HepG2 (cell line): ENCODE measurements around the gene CFAP70. TPM values are rescaled to one million over a fixed set of nuclear protein-coding genes. Genes with fewer than 3 reads are reported as not detected.

Source experiments
- ETV5 ChIP-seq: IDR thresholded peaks from 2 replicates; pipeline ENCODE4 v1.6.1; 2018; ENCODE audit warnings: missing biosample characterization, missing genetic modification reagents, inconsistent platforms, borderline replicate concordance
- KAT8 ChIP-seq: IDR thresholded peaks from 2 replicates; pipeline ENCODE4 v1.6.1; 2016; ENCODE audit warnings: missing genetic modification reagents, missing compliant biosample characterization
- KLF11 ChIP-seq: IDR thresholded peaks from 2 replicates; pipeline ENCODE4 v1.6.1; 2016; ENCODE audit warnings: missing compliant biosample characterization
- NFKB2 ChIP-seq: sonication (generic); formaldehyde crosslinking; IDR thresholded peaks from 2 replicates; pipeline ENCODE4 v1.4.0; 2020; ENCODE audit warnings: missing genetic modification reagents, borderline replicate concordance
- RBFOX2 ChIP-seq: fragments of 200-400 bp; formaldehyde crosslinking; IDR thresholded peaks from 2 replicates; pipeline ENCODE4 v1.6.1; 2017; ENCODE audit warnings: low read depth, mild to moderate bottlenecking, low read length
- RBM39 ChIP-seq: fragments of 200-400 bp; formaldehyde crosslinking; IDR thresholded peaks from one replicate; pipeline ENCODE4 v1.6.1; 2018; ENCODE audit warnings: antibody characterized with exemption, mild to moderate bottlenecking, low read depth, low read length; ENCODE audit not compliant: poor library complexity, severe bottlenecking
- SNRNP70 ChIP-seq: fragments of 200-400 bp; formaldehyde crosslinking; IDR thresholded peaks from 2 replicates; pipeline ENCODE4 v1.6.1; 2017; ENCODE audit warnings: mild to moderate bottlenecking, low read depth, low read length, moderate library complexity
- SP5 ChIP-seq: IDR thresholded peaks from 2 replicates; pipeline ENCODE4 v1.6.1; 2016; ENCODE audit warnings: low read depth, borderline replicate concordance
- ZEB1 ChIP-seq: IDR thresholded peaks from 2 replicates; pipeline ENCODE4 v1.6.1; 2012; ENCODE audit warnings: mild to moderate bottlenecking, low read depth, inconsistent platforms; ENCODE audit not compliant: insufficient replicate concordance
- ZNF205 ChIP-seq: IDR thresholded peaks from 2 replicates; pipeline ENCODE4 v1.6.1; 2018; ENCODE audit warnings: missing biosample characterization, missing genetic modification reagents
- ZNF224 ChIP-seq: sonication (generic); formaldehyde crosslinking; IDR thresholded peaks from 2 replicates; pipeline ENCODE4 v1.5.0; 2020; ENCODE audit warnings: mild to moderate bottlenecking, missing genetic modification reagents
- ZNF317 ChIP-seq: sonication (generic); formaldehyde crosslinking; IDR thresholded peaks from 2 replicates; pipeline ENCODE4 v1.5.0; 2020; ENCODE audit warnings: mild to moderate bottlenecking, missing genetic modification reagents
- ZNF562 ChIP-seq: sonication (generic); formaldehyde crosslinking; IDR thresholded peaks from 2 replicates; pipeline ENCODE4 v1.8.0; 2022; ENCODE audit warnings: missing genetic modification reagents, borderline replicate concordance
- polyA plus RNA-seq, 8 experiments: library from polyadenylated mRNA; depleted of rRNA in 3 of 8; stranded (reverse) in 7 of 8; unstranded in 1 of 8; fragments of >200 nt; fragmentation: Illumina TruSeq in 4 of 8; extraction: Trizol in 4 of 8; gene quantifications; 2 replicates each; pipeline versions ENCODE4 v1.2.1 to v1.2.3, GENCODE V29; 2011 to 2016; ENCODE audit warnings: low read depth in 4 of 8, missing spikeins in 1 of 8, mixed read lengths in 1 of 8; ENCODE audit not compliant: insufficient read depth in 1 of 8
- total RNA-seq, 5 experiments: library from RNA; depleted of rRNA; stranded (reverse); fragments of >200 nt; fragmentation: Illumina TruSeq; extraction: Trizol; gene quantifications; 2 replicates each; pipeline ENCODE4 v1.2.3, GENCODE V29; 2016; ENCODE audit warnings: low read depth in 1 of 5
- TF ChIP-seq, protein P1 (sequence below): IDR thresholded peaks from 2 replicates; pipeline ENCODE4 v1.6.1; 2016; ENCODE audit warnings: low read depth, missing genetic modification reagents, missing compliant biosample characterization
- TF ChIP-seq, protein P2 (sequence below), 2 experiments: IDR thresholded peaks; 2 replicates each; pipeline ENCODE4 v1.6.1; 2011 to 2012; ENCODE audit warnings: low read length in 2 of 2, borderline replicate concordance in 1 of 2, low read depth in 1 of 2, mild to moderate bottlenecking in 1 of 2, moderate library complexity in 1 of 2
- TF ChIP-seq, protein P3 (sequence below): sonication (generic); formaldehyde crosslinking; IDR thresholded peaks from 2 replicates; pipeline ENCODE4 v1.5.1; 2020; ENCODE audit warnings: mild to moderate bottlenecking, missing genetic modification reagents, moderate library complexity

Gene CFAP70
- total and polyA plus RNA-seq, 2 of the 13 experiments (the other 11 are each of a cell fraction or from before 2014, with no cell fraction given) = 0.27 to 0.38 TPM

DNA sequence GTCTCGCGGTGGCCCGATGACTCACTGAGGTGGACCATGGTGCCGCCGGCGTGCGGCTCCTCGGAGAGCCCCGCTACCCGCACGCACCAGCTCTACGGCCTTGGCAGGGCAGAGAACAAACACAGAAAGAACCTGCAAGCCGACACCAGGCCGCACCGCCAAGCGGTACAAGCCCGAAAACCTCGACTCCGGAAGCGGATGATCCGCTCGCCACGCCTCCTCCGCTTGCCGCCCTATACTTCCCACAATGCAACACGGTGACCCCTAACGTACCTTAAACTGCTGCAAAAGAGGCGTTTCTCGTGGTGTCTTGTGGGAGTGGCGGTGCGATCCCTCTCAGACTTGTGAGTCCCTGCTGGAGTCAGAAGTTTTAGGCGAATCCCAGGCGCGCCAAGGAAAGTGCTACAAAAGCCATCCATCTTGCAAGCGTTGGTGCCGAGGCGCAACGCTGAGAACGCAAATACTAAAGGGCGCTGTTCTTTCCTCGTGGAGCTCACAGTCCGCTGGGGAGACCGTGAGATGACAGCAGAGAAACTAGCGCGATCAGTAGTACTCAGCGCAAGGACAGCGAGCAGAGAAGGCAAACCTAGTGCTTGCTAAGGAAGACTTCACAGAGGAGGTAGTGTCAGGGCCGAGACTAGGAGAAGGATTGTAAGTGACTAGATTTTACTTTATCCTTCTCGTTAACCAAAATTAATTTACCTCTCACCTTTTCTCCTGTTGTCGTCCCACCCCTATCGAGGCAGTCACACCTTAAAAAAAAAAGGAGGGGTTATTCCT lies 106.0 kb downstream of the CFAP70 start, which contains the start of gene MRPS16 (continued):
- TF ChIP-seq ZEB1 (no peak), ETV5 (peak; percentile 95), SNRNP70 (no peak), NFKB2 (peak; percentile 78; the same call in 1 of the 2 replicates), RBFOX2 (peak; percentile 90), KLF11 (peak; percentile 73), RBM39 (peak; percentile 51), ZNF562 (CRISPR knock-in tag) (no peak), ZNF205 (CRISPR knock-in tag) (0 out of 2 replicates have a peak, but pooled peaks have one; percentile 45), SP5 (CRISPR knock-in tag) (peak; percentile 92), ZNF224 (CRISPR knock-in tag) (0 out of 2 replicates have a peak, but pooled peaks have one; percentile 63), ZNF317 (CRISPR knock-in tag) (peak; percentile 85), KAT8 (CRISPR knock-in tag) (peak; percentile 99)
- TF ChIP-seq, protein P1, sequence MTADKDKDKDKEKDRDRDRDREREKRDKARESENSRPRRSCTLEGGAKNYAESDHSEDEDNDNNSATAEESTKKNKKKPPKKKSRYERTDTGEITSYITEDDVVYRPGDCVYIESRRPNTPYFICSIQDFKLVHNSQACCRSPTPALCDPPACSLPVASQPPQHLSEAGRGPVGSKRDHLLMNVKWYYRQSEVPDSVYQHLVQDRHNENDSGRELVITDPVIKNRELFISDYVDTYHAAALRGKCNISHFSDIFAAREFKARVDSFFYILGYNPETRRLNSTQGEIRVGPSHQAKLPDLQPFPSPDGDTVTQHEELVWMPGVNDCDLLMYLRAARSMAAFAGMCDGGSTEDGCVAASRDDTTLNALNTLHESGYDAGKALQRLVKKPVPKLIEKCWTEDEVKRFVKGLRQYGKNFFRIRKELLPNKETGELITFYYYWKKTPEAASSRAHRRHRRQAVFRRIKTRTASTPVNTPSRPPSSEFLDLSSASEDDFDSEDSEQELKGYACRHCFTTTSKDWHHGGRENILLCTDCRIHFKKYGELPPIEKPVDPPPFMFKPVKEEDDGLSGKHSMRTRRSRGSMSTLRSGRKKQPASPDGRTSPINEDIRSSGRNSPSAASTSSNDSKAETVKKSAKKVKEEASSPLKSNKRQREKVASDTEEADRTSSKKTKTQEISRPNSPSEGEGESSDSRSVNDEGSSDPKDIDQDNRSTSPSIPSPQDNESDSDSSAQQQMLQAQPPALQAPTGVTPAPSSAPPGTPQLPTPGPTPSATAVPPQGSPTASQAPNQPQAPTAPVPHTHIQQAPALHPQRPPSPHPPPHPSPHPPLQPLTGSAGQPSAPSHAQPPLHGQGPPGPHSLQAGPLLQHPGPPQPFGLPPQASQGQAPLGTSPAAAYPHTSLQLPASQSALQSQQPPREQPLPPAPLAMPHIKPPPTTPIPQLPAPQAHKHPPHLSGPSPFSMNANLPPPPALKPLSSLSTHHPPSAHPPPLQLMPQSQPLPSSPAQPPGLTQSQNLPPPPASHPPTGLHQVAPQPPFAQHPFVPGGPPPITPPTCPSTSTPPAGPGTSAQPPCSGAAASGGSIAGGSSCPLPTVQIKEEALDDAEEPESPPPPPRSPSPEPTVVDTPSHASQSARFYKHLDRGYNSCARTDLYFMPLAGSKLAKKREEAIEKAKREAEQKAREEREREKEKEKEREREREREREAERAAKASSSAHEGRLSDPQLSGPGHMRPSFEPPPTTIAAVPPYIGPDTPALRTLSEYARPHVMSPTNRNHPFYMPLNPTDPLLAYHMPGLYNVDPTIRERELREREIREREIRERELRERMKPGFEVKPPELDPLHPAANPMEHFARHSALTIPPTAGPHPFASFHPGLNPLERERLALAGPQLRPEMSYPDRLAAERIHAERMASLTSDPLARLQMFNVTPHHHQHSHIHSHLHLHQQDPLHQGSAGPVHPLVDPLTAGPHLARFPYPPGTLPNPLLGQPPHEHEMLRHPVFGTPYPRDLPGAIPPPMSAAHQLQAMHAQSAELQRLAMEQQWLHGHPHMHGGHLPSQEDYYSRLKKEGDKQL = no peak
- TF ChIP-seq, protein P2, sequence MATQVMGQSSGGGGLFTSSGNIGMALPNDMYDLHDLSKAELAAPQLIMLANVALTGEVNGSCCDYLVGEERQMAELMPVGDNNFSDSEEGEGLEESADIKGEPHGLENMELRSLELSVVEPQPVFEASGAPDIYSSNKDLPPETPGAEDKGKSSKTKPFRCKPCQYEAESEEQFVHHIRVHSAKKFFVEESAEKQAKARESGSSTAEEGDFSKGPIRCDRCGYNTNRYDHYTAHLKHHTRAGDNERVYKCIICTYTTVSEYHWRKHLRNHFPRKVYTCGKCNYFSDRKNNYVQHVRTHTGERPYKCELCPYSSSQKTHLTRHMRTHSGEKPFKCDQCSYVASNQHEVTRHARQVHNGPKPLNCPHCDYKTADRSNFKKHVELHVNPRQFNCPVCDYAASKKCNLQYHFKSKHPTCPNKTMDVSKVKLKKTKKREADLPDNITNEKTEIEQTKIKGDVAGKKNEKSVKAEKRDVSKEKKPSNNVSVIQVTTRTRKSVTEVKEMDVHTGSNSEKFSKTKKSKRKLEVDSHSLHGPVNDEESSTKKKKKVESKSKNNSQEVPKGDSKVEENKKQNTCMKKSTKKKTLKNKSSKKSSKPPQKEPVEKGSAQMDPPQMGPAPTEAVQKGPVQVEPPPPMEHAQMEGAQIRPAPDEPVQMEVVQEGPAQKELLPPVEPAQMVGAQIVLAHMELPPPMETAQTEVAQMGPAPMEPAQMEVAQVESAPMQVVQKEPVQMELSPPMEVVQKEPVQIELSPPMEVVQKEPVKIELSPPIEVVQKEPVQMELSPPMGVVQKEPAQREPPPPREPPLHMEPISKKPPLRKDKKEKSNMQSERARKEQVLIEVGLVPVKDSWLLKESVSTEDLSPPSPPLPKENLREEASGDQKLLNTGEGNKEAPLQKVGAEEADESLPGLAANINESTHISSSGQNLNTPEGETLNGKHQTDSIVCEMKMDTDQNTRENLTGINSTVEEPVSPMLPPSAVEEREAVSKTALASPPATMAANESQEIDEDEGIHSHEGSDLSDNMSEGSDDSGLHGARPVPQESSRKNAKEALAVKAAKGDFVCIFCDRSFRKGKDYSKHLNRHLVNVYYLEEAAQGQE (IDR thresholded peaks at IDR 0.05; ENCODE audit: borderline replicate concordance in 1 of 2, low read depth in 1 of 2, low read length in 2 of 2) = no peak
- TF ChIP-seq, protein P3, sequence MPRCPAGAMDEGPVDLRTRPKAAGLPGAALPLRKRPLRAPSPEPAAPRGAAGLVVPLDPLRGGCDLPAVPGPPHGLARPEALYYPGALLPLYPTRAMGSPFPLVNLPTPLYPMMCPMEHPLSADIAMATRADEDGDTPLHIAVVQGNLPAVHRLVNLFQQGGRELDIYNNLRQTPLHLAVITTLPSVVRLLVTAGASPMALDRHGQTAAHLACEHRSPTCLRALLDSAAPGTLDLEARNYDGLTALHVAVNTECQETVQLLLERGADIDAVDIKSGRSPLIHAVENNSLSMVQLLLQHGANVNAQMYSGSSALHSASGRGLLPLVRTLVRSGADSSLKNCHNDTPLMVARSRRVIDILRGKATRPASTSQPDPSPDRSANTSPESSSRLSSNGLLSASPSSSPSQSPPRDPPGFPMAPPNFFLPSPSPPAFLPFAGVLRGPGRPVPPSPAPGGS = peak; percentile 29; the same call in 1 of the 2 replicates
